Smooth muscle cell (in vitro differentiated cells): ENCODE measurements around the gene CIITA. TPM values are rescaled to one million over a fixed set of nuclear protein-coding genes. Genes with fewer than 3 reads are reported as not detected.

Source experiments
- DNase-seq: peaks from one replicate; lab custom pipeline; 2025; ENCODE audit not compliant: unreplicated experiment; lab: John Stamatoyannopoulos, UW
- H2AFZ ChIP-seq: fragments of 200-600 bp; sonication (generic); 2 replicates; pipeline ENCODE4 v1.6.0; 2016; ENCODE audit warnings: antibody characterized with exemption, low read depth, mild to moderate bottlenecking
- H3F3A ChIP-seq: fragments of 200-600 bp; sonication (generic); 2 replicates; pipeline ENCODE4 v1.6.0; 2017; ENCODE audit warnings: antibody characterized with exemption, low read depth
- H3K27ac ChIP-seq: fragments of 200-600 bp; sonication (generic); 2 replicates; pipeline ENCODE4 v1.5.1; 2016; ENCODE audit warnings: low read depth, mild to moderate bottlenecking
- H3K27me3 ChIP-seq: fragments of 200-600 bp; sonication (generic); 2 replicates; pipeline ENCODE4 v1.6.1; 2016; ENCODE audit warnings: low read depth, mild to moderate bottlenecking
- H3K36me3 ChIP-seq: fragments of 200-600 bp; sonication (generic); 2 replicates; pipeline ENCODE4 v1.5.1; 2016; ENCODE audit warnings: low read depth
- H3K4me1 ChIP-seq: fragments of 200-600 bp; sonication (generic); 2 replicates; pipeline ENCODE4 v1.5.1; 2016; ENCODE audit warnings: low read depth
- H3K4me2 ChIP-seq: fragments of 200-600 bp; sonication (generic); 2 replicates; pipeline ENCODE4 v1.6.0; 2016; ENCODE audit warnings: mild to moderate bottlenecking
- H3K4me3 ChIP-seq: fragments of 200-600 bp; sonication (generic); 2 replicates; pipeline ENCODE4 v1.5.1; 2016; ENCODE audit warnings: mild to moderate bottlenecking
- H3K79me2 ChIP-seq: fragments of 200-600 bp; sonication (generic); 2 replicates; pipeline ENCODE4 v1.6.0; 2016; ENCODE audit warnings: low read depth, mild to moderate bottlenecking
- H3K9ac ChIP-seq: fragments of 200-600 bp; sonication (generic); 2 replicates; pipeline ENCODE4 v1.6.0; 2016; ENCODE audit warnings: low read depth
- H3K9me3 ChIP-seq: fragments of 200-600 bp; sonication (generic); replicated peaks from 2 replicates; pipeline ENCODE4 v1.5.1; 2016; ENCODE audit warnings: low read depth
- H4K20me1 ChIP-seq: fragments of 200-600 bp; sonication (generic); 2 replicates; pipeline ENCODE4 v1.6.0; 2016; ENCODE audit warnings: low read depth
- CTCF ChIP-seq: fragments of 200-600 bp; sonication (generic); IDR thresholded peaks from 2 replicates; pipeline ENCODE4 v1.5.1; 2017; ENCODE audit warnings: borderline replicate concordance, mild to moderate bottlenecking, antibody characterized with exemption; ENCODE audit not compliant: insufficient read depth, poor library complexity, severe bottlenecking
- WGBS: methylation state at CpG from one replicate; pipeline ENCODE4 v1.1.7; 2016; ENCODE audit warnings: low lambda C conversion rate; 5-methylcytosine and 5-hydroxymethylcytosine counted together
- polyA plus RNA-seq: library from polyadenylated mRNA; unstranded; fragments of >200 nt; fragmentation: Nextera tagmentation; extraction: Ambion mirVana; gene quantifications from 2 replicates; pipeline ENCODE4 v1.2.1, GENCODE V29; 2016
- total RNA-seq: library from RNA; depleted of rRNA; stranded (reverse); fragments of >200 nt; gene quantifications from 2 replicates; pipeline ENCODE4 v1.2.3, GENCODE V29; 2014

Gene CIITA
- total and polyA plus RNA-seq, 2 experiments from 2014 or later: 0.31 TPM; not detected in 1

DNA sequence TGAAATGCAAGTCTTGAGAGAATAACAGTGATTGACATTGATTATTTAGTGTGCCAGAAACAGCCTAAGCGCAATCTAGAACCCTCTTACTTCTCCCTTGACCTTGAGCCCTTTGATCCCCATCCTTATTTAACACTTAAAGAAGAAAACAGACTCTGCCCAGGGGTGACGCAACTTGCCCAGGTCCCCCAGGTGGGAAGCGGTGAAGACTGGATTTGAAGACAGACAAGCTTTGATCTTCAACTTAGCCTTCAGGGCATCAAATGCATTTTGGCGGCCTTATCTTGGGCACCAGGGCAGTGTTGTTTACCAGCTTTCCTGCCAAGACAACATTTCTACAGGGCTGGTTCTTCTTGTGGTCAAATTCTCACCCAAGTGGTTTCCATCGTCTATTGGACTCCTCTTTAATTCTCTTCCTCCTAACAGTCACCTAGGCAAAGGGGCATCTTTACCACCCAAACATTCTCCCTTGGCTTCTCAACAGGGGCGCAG, 8.9 kb upstream of the CIITA start:
- TF ChIP-seq CTCF: no peak
- H4K20me1 ChIP-seq: no peaks in the 10 kb centered on the region
- WGBS: 92% methylated on average over 6 of the region's 6 CpGs

GRCh38 chr16:10868596-10869469, 8.2 kb upstream of the CIITA start:
- no peak overlapping the region for H2AFZ ChIP-seq
- H3K27me3 ChIP-seq: peaks cover 44% of the 10 kb centered on the region
- no peaks in the 10 kb centered on the region for H3K79me2 ChIP-seq
- no peak for TF ChIP-seq CTCF
- H3K4me3 ChIP-seq: no peak overlapping the region
- 83% methylated on average over 13 of the region's 13 CpGs for WGBS
- no peaks in the 10 kb centered on the region for H3F3A ChIP-seq
- DNase-seq: no peak
- H3K4me2 ChIP-seq: no peak overlapping the region
- no peaks in the 10 kb centered on the region for H3K4me1 ChIP-seq
- no peaks in the 10 kb centered on the region for H4K20me1 ChIP-seq
- no peaks in the 10 kb centered on the region for H3K36me3 ChIP-seq
- H3K27ac ChIP-seq: no peak overlapping the region
- no peak overlapping the region for H3K9ac ChIP-seq
- no peaks in the 10 kb centered on the region for H3K9me3 ChIP-seq

More for the DNA sequence above, 8.9 kb upstream of the CIITA start:
- Histone ChIP-seq H3K9me3 (no peaks in the 10 kb centered on the region), H3K4me1 (no peaks in the 10 kb centered on the region), H3K27me3 (peaks cover 37% of the 10 kb centered on the region), H3K9ac (no peak overlapping the region), H3K36me3 (no peaks in the 10 kb centered on the region), H3K27ac (no peak overlapping the region), H2AFZ (no peak overlapping the region), H3K4me2 (no peak overlapping the region), H3F3A (no peaks in the 10 kb centered on the region), H3K4me3 (no peak overlapping the region), H3K79me2 (no peaks in the 10 kb centered on the region)
- DNase-seq: no peak

- TF ChIP-seq CTCF: no peak
- no peak overlapping the region for H2AFZ ChIP-seq
- no peak overlapping the region for H3K9ac ChIP-seq
- no peak overlapping the region for H3K27ac ChIP-seq
- H3K4me3 ChIP-seq: no peak overlapping the region
- H3K27me3 ChIP-seq: peaks cover 44% of the 10 kb centered on the region
- H3F3A ChIP-seq: no peaks in the 10 kb centered on the region
- H3K9me3 ChIP-seq: no peaks in the 10 kb centered on the region
- WGBS: 92% methylated on average over 5 of the region's 5 CpGs
- no peak overlapping the region for H3K4me2 ChIP-seq
- H3K4me1 ChIP-seq: no peaks in the 10 kb centered on the region
- no peaks in the 10 kb centered on the region for H3K36me3 ChIP-seq
- no peaks in the 10 kb centered on the region for H4K20me1 ChIP-seq
- no peaks in the 10 kb centered on the region for H3K79me2 ChIP-seq
- no peak for DNase-seq
These were observed 6.7 kb upstream of the CIITA start for GRCh38 chr16:10870137-10870776.
